Measurements from ENCODE around the gene IQCF5. TPM values are rescaled to one million over a fixed set of nuclear protein-coding genes. Genes with fewer than 3 reads are reported as not detected.

IQCF5 gene
- total RNA-seq, 2 donors from 2014 or later: not detected

- no peaks in the 10 kb centered on the region for H3K4me1 ChIP-seq (ENCODE audit: control insufficient read depth in 1 of 2, low read depth in 2 of 2)
- DNase-seq (ENCODE audit: low spot score) (no peak), ATAC-seq (ENCODE audit: insufficient number of reproducible peaks, low FRiP score, low read depth) (no peak)
- H3K36me3 ChIP-seq: no peaks in the 10 kb centered on the region
- no peak overlapping the region for H3K4me3 ChIP-seq
- H3K27me3 ChIP-seq (replicated peaks; ENCODE audit: insufficient read depth): no peaks in the 10 kb centered on the region
- no peaks in the 10 kb centered on the region for H3K9me3 ChIP-seq
- H3K27ac ChIP-seq: no peak overlapping the region
- TF ChIP-seq, protein P1, sequence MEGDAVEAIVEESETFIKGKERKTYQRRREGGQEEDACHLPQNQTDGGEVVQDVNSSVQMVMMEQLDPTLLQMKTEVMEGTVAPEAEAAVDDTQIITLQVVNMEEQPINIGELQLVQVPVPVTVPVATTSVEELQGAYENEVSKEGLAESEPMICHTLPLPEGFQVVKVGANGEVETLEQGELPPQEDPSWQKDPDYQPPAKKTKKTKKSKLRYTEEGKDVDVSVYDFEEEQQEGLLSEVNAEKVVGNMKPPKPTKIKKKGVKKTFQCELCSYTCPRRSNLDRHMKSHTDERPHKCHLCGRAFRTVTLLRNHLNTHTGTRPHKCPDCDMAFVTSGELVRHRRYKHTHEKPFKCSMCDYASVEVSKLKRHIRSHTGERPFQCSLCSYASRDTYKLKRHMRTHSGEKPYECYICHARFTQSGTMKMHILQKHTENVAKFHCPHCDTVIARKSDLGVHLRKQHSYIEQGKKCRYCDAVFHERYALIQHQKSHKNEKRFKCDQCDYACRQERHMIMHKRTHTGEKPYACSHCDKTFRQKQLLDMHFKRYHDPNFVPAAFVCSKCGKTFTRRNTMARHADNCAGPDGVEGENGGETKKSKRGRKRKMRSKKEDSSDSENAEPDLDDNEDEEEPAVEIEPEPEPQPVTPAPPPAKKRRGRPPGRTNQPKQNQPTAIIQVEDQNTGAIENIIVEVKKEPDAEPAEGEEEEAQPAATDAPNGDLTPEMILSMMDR (IDR thresholded peaks at IDR 0.05): no peak
Measured at GRCh38 chr3:51888463-51889105, 13.2 kb upstream of the IQCF5 start.

DNA sequence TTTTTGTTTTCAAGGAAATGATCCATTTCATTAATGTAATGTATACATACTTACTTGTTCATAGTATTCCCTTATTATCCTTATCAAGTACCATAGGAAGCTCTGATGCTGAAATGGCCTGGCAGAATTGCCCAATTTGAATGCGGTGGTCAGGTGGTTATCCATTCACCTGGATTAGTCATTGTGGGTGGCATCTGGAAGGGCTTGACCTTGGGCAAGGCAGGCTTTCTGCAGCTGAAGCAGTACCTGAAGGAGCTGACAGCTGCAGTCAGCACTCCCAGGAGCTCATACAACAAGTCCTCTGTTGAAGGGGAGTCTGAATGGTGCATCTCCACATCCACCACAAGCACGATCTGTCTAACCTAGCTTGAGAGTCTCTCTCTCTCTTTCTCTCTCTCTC, 12.2 kb upstream of the IQCF5 start:
- no peak for ATAC-seq (ENCODE audit: insufficient number of reproducible peaks, low FRiP score, low read depth)
- TF ChIP-seq, protein P1 (IDR thresholded peaks at IDR 0.05): no peak
- Histone ChIP-seq H3K27me3 (replicated peaks; ENCODE audit: insufficient read depth) (no peaks in the 10 kb centered on the region), H3K4me3 (no peak overlapping the region), H3K36me3 (no peaks in the 10 kb centered on the region), H3K9me3 (no peaks in the 10 kb centered on the region), H3K27ac (no peak overlapping the region), H3K4me1 (ENCODE audit: control insufficient read depth in 1 of 2, low read depth in 2 of 2) (no peaks in the 10 kb centered on the region)
- no peak for DNase-seq (ENCODE audit: low spot score)

DNA sequence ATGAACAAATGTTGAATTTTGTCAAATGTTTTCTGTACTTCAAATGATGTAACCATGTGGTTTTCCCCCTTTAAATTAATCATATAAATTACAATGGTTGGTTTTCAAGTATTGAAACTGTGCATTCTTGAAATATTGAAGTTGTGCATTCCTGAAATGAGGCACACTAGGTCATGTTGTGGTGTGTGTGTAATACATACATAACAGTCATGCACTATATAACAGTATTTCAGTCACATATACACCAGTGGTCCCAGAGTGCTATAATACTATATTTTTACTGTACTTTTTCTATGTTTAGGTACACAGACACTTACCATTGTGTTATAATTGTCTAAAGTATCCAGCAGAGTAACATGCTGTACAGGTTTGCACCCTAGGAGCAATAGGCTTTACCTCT, 11.0 kb upstream of the IQCF5 start:
- Histone ChIP-seq H3K4me1 (ENCODE audit: control insufficient read depth in 1 of 2, low read depth in 2 of 2) (no peaks in the 10 kb centered on the region), H3K27ac (no peak overlapping the region), H3K36me3 (no peaks in the 10 kb centered on the region), H3K4me3 (no peak overlapping the region), H3K27me3 (replicated peaks; ENCODE audit: insufficient read depth) (no peaks in the 10 kb centered on the region), H3K9me3 (no peaks in the 10 kb centered on the region)
- no peak for ATAC-seq (ENCODE audit: insufficient number of reproducible peaks, low FRiP score, low read depth)
- no peak for DNase-seq (ENCODE audit: low spot score)
- TF ChIP-seq, protein P1 (IDR thresholded peaks at IDR 0.05): no peak

DNA sequence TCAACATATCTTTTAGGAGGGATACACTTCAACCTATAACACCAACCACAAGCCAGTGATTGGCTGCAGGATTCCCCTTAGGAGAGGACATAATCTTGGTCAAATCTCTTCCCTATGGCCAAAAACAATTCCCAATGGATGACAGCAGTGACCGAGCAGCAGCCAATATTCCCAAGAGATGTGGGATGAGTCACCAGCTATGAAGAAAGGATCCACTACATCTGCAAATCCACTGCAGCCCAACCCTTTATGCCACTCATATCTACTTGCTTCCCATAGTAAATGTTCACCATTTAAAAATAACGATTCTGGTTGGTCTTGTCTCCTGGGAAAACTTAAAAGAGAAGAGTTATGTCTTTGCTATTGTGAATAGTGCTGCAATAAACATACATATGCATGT, 4.5 kb upstream of the IQCF5 start:
- Histone ChIP-seq H3K36me3 (no peaks in the 10 kb centered on the region), H3K4me1 (ENCODE audit: control insufficient read depth in 1 of 2, low read depth in 2 of 2) (no peaks in the 10 kb centered on the region), H3K27ac (no peak overlapping the region), H3K9me3 (no peaks in the 10 kb centered on the region), H3K27me3 (replicated peaks; ENCODE audit: insufficient read depth) (no peaks in the 10 kb centered on the region), H3K4me3 (no peak overlapping the region)
- TF ChIP-seq, protein P1 (IDR thresholded peaks at IDR 0.05): no peak
- ATAC-seq (ENCODE audit: insufficient number of reproducible peaks, low FRiP score, low read depth) (no peak), DNase-seq (ENCODE audit: low spot score) (no peak)

- Histone ChIP-seq H3K4me3 (no peak overlapping the region), H3K4me1 (ENCODE audit: control insufficient read depth in 1 of 2, low read depth in 2 of 2) (no peaks in the 10 kb centered on the region), H3K27me3 (replicated peaks; ENCODE audit: insufficient read depth) (no peaks in the 10 kb centered on the region), H3K36me3 (no peaks in the 10 kb centered on the region), H3K27ac (no peak overlapping the region), H3K9me3 (no peaks in the 10 kb centered on the region)
- TF ChIP-seq, protein P1 (IDR thresholded peaks at IDR 0.05): no peak
- DNase-seq (ENCODE audit: low spot score): no peak
- no peak for ATAC-seq (ENCODE audit: insufficient number of reproducible peaks, low FRiP score, low read depth)
Measured at GRCh38 chr3:51876186-51876585, 785 bp upstream of the IQCF5 start.
